ENCODE measurements around the gene NDUFS2. TPM values are rescaled to one million over a fixed set of nuclear protein-coding genes. Genes with fewer than 3 reads are reported as not detected.

NDUFS2 gene
- total RNA-seq, 4 donors from 2014 or later = 88.7 to 127 (median 106) TPM

- no peak overlapping the region for H3K4me3 ChIP-seq (ENCODE audit: low read depth, poor library complexity, severe bottlenecking)
- TF ChIP-seq CTCF (IDR thresholded peaks at IDR 0.05) = no peak
- no peak for TF ChIP-seq POLR2A (IDR thresholded peaks at IDR 0.05)
- intact Hi-C loops (cut with DNase I; ENCODE audit: low total_unique reads) = no loop called here
- 93 to 94% methylated on average over 10 of the region's 10 CpGs for whole genome bisulfite sequencing, 2 donors
- DNase-seq (ENCODE audit: low spot score in 2 of 2) = no peak
Observed at GRCh38 chr1:161162806-161163205, 39.4 kb upstream of the NDUFS2 start.

GRCh38 chr1:161163793-161164192, 38.4 kb upstream of the NDUFS2 start:
- H3K4me3 ChIP-seq (ENCODE audit: low read depth, poor library complexity, severe bottlenecking) = no peak overlapping the region
- intact Hi-C loops (cut with DNase I; ENCODE audit: low total_unique reads) = no loop called here
- WGBS, 2 donors = 87 to 90% methylated on average over 5 of the region's 5 CpGs
- DNase-seq (ENCODE audit: low spot score in 2 of 2) = no peak
- no peak for TF ChIP-seq CTCF (IDR thresholded peaks at IDR 0.05)
- TF ChIP-seq POLR2A (IDR thresholded peaks at IDR 0.05) = no peak

GRCh38 chr1:161164901-161165610, 37.1 kb upstream of the NDUFS2 start:
- DNase-seq (ENCODE audit: low spot score in 2 of 2) = no peak

GRCh38 chr1:161165742-161166668, 36.2 kb upstream of the NDUFS2 start, which contains the start of gene PPOX:
PPOX (plus strand) TSS chr1:161166426; CDS start chr1:161166848, 422 bp downstream.
- peak within 1 kb of the TSS; percentile 59 for H3K4me3 ChIP-seq (ENCODE audit: low read depth, poor library complexity, severe bottlenecking)
- TF ChIP-seq CTCF (IDR thresholded peaks at IDR 0.05) (no peak), POLR2A (IDR thresholded peaks at IDR 0.05) (peak in 1 of 2 donors; percentile 14)
- DNase-seq (ENCODE audit: low spot score in 2 of 2) = peak; percentile 98 to 99
- intact Hi-C loops (cut with DNase I; ENCODE audit: low total_unique reads) = no loop called here
- 0 to 1% methylated on average over 46 to 49 of the region's 54 CpGs for WGBS, 2 donors

More at GRCh38 chr1:161164901-161165610, 37.1 kb upstream of the NDUFS2 start:
- intact Hi-C loops (cut with DNase I; ENCODE audit: low total_unique reads) = no loop called here
- TF ChIP-seq POLR2A (IDR thresholded peaks at IDR 0.05) (no peak), CTCF (IDR thresholded peaks at IDR 0.05) (no peak)
- 54 to 57% methylated on average over 14 of the region's 14 CpGs for WGBS, 2 donors
- H3K4me3 ChIP-seq (ENCODE audit: low read depth, poor library complexity, severe bottlenecking) = no peak overlapping the region

GRCh38 chr1:161166669-161167548, 35.3 kb upstream of the NDUFS2 start:
- DNase-seq (ENCODE audit: low spot score in 2 of 2) = no peak
- H3K4me3 ChIP-seq (ENCODE audit: low read depth, poor library complexity, severe bottlenecking) = peak overlapping the region; percentile 59
- TF ChIP-seq CTCF (IDR thresholded peaks at IDR 0.05) (no peak), POLR2A (IDR thresholded peaks at IDR 0.05) (no peak)
- intact Hi-C loops (cut with DNase I; ENCODE audit: low total_unique reads) = no loop called here
- 4 to 5% methylated on average over 33 of the region's 33 CpGs for WGBS, 2 donors

All from lower leg skin (tissue), 4 donors.